ENCODE measurements around the gene NUP37. TPM values are rescaled to one million over a fixed set of nuclear protein-coding genes. Genes with fewer than 3 reads are reported as not detected.

NUP37 gene
- total RNA-seq, 1 experiment from 2014 or later, result 84.3 TPM

GRCh38 chr12:102061096-102061559 is 58.8 kb downstream of the NUP37 start:
- ChIA-PET CTCF (no interaction called here), POLR2A (ENCODE audit: unreplicated experiment) (no interaction called here)
- no peaks in the 10 kb centered on the region for H3K9me2 ChIP-seq (replicated peaks; ENCODE audit: low read length)
- ATAC-seq, result peak; percentile 48
- no peaks in the 10 kb centered on the region for H4K20me1 ChIP-seq (ENCODE audit: low read length)
- H2AFZ ChIP-seq (ENCODE audit: low read length), result peak overlapping the region; percentile 99
- peaks cover 5% of the 10 kb centered on the region; the same call in 1 of the 2 replicates for H3K4me1 ChIP-seq (ENCODE audit: insufficient read depth, low read length)
- no peak for TF ChIP-seq EZH2 (IDR thresholded peaks at IDR 0.05; ENCODE audit: low read length, unreplicated experiment)
- TF ChIP-seq CTCF (conservative IDR thresholded peaks at IDR 0.05; ENCODE audit: low read depth, low read length), result no peak
- no peak for TF ChIP-seq EZH2phosphoT487 (IDR thresholded peaks at IDR 0.05; ENCODE audit: borderline replicate concordance, low read length)
- no peaks in the 10 kb centered on the region for H3K27me3 ChIP-seq (ENCODE audit: low read length)
- peak overlapping the region; percentile 81 for H3K9ac ChIP-seq (ENCODE audit: low read length)
- no peaks in the 10 kb centered on the region for H3F3A ChIP-seq (ENCODE audit: low read length, unreplicated experiment)
- H3K27ac ChIP-seq (ENCODE audit: low read length), result peak overlapping the region; percentile 0; the same call in 1 of the 2 replicates
- BruUV-seq (replicated peaks), result no TSS peak
- no peaks in the 10 kb centered on the region for H3K36me3 ChIP-seq (ENCODE audit: low read depth, low read length)
- H3K9me3 ChIP-seq (ENCODE audit: low read length), result no peaks in the 10 kb centered on the region
- H3K4me3 ChIP-seq (ENCODE audit: low read length), result peak overlapping the region; percentile 86
- peak overlapping the region; percentile 89 for H3K4me2 ChIP-seq (ENCODE audit: low read length)
- H3K79me2 ChIP-seq (ENCODE audit: low read length), result no peaks in the 10 kb centered on the region
- intact Hi-C loops (cut with micrococcal nuclease), result loop anchor here (1.0 to 2.0 kb wide), 3 partner anchors 59 to 144 kb away; partner anchors contain the start of genes NUP37 and PARPBP
- DNase-seq, result peak; percentile 48

DNA sequence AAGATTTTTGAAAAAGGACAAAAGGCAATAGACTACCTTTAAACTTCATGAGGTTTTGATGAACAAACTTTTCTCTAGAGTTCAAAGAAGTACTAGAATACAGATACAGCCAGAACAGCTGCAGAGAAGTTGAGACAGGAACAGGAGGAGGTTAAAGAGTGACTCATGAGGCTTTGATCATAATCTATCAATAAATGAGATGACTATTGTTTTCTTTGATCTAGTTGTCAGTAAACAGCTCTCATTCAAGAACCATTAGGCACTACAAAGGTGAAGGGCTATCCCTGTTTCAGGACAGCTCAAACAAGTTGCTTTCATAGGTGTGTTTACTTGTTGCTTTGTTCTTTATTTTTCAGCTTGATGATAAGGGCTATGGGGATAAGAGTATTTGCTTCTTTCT is 60.6 kb downstream of the NUP37 start:
- no TSS peak for BruUV-seq (replicated peaks)
- no peak overlapping the region for H3K4me2 ChIP-seq (ENCODE audit: low read length)
- no peak overlapping the region for H2AFZ ChIP-seq (ENCODE audit: low read length)
- no peaks in the 10 kb centered on the region for H3K79me2 ChIP-seq (ENCODE audit: low read length)
- no peak overlapping the region for H3K4me3 ChIP-seq (ENCODE audit: low read length)
- intact Hi-C loops (cut with micrococcal nuclease), result no loop called here
- H3K36me3 ChIP-seq (ENCODE audit: low read depth, low read length), result no peaks in the 10 kb centered on the region
- no peaks in the 10 kb centered on the region for H3F3A ChIP-seq (ENCODE audit: low read length, unreplicated experiment)
- DNase-seq, result peak; percentile 39
- H3K9me3 ChIP-seq (ENCODE audit: low read length), result no peaks in the 10 kb centered on the region
- H3K9ac ChIP-seq (ENCODE audit: low read length), result no peak overlapping the region
- no peak for TF ChIP-seq EZH2phosphoT487 (IDR thresholded peaks at IDR 0.05; ENCODE audit: borderline replicate concordance, low read length)
- no peak for TF ChIP-seq EZH2 (IDR thresholded peaks at IDR 0.05; ENCODE audit: low read length, unreplicated experiment)
- no peak for TF ChIP-seq CTCF (conservative IDR thresholded peaks at IDR 0.05; ENCODE audit: low read depth, low read length)
- ChIA-PET CTCF (no interaction called here), POLR2A (ENCODE audit: unreplicated experiment) (interaction anchor here (0.6 kb wide), 1 partner anchor 118 kb away, joined by 3 read pairs; no protein-coding TSS in a partner anchor)
- no peaks in the 10 kb centered on the region for H4K20me1 ChIP-seq (ENCODE audit: low read length)
- no peaks in the 10 kb centered on the region for H3K9me2 ChIP-seq (replicated peaks; ENCODE audit: low read length)
- H3K4me1 ChIP-seq (ENCODE audit: insufficient read depth, low read length), result peaks cover 5% of the 10 kb centered on the region; the same call in 1 of the 2 replicates
- H3K27me3 ChIP-seq (ENCODE audit: low read length), result no peaks in the 10 kb centered on the region
- no peak overlapping the region for H3K27ac ChIP-seq (ENCODE audit: low read length)
- ATAC-seq, result no peak

DNA sequence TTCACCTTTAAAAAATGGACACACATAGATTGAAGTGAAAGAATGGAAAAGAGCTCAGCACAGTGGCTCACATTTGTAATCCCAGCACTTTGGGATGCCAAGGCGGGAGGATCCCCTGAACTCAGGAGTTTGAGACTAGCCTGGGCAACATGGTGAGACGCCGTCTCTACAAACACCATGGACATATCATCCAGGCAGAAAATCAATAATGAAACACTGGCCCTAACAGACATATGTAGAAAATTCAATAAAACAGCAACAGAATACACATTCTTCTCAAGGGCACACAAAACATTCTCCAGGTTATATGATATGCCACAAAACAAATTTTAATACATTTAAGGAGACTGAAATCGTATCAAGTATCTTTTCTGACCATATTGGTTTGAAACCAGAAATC is 65.6 kb downstream of the NUP37 start:
- Histone ChIP-seq H3K36me3 (ENCODE audit: low read depth, low read length) (no peaks in the 10 kb centered on the region), H3K9me3 (ENCODE audit: low read length) (no peaks in the 10 kb centered on the region), H2AFZ (ENCODE audit: low read length) (no peak overlapping the region), H3K4me1 (ENCODE audit: insufficient read depth, low read length) (no peaks in the 10 kb centered on the region; the same call in 1 of the 2 replicates), H3K27me3 (ENCODE audit: low read length) (no peaks in the 10 kb centered on the region), H3K27ac (ENCODE audit: low read length) (no peak overlapping the region), H3K4me3 (ENCODE audit: low read length) (no peak overlapping the region), H3K9ac (ENCODE audit: low read length) (no peak overlapping the region), H3F3A (ENCODE audit: low read length, unreplicated experiment) (no peaks in the 10 kb centered on the region), H3K4me2 (ENCODE audit: low read length) (no peak overlapping the region), H3K79me2 (ENCODE audit: low read length) (no peaks in the 10 kb centered on the region), H4K20me1 (ENCODE audit: low read length) (no peaks in the 10 kb centered on the region), H3K9me2 (replicated peaks; ENCODE audit: low read length) (no peaks in the 10 kb centered on the region)
- intact Hi-C loops (cut with micrococcal nuclease), result no loop called here
- CTCF ChIA-PET, result no interaction called here
- no peak for TF ChIP-seq CTCF (conservative IDR thresholded peaks at IDR 0.05; ENCODE audit: low read depth, low read length)
- TF ChIP-seq EZH2 (IDR thresholded peaks at IDR 0.05; ENCODE audit: low read length, unreplicated experiment), result no peak
- TF ChIP-seq EZH2phosphoT487 (IDR thresholded peaks at IDR 0.05; ENCODE audit: borderline replicate concordance, low read length), result no peak
- POLR2A ChIA-PET (ENCODE audit: unreplicated experiment), result no interaction called here
- no peak for ATAC-seq
- BruUV-seq (replicated peaks), result no TSS peak
- no peak for DNase-seq

Data from PC-3 (cell line).